ENCODE measurements around the gene CDH4. TPM values are rescaled to one million over a fixed set of nuclear protein-coding genes. Genes with fewer than 3 reads are reported as not detected.

CDH4 gene
- total and polyA plus RNA-seq, 9 of the 15 experiments (the other 6 are each of a cell fraction or from before 2014, with no cell fraction given) = 0.04 TPM; not detected in 8

GRCh38 chr20:61923371-61924166, 671.5 kb downstream of the CDH4 start:
- intact Hi-C loops (cut with micrococcal nuclease) (no loop called here), in situ Hi-C loops (cut with MboI) (no loop called here)
- Histone ChIP-seq H3K9me1 (ENCODE audit: control insufficient read depth, insufficient read depth, low read length) (no peaks in the 10 kb centered on the region), H3K4me2 (ENCODE audit: insufficient read depth, low read length) (no peak overlapping the region; the same call in 1 of the 2 replicates), H3K27me3 (ENCODE audit: control insufficient read depth in 2 of 2, insufficient read depth in 2 of 2, low read length in 2 of 2) (peaks cover 24 to 76% of the 10 kb centered on the region in 2 experiments), H3K9me3 (replicated peaks; ENCODE audit: control insufficient read depth, insufficient read depth, low read depth, low read length) (peaks cover 6% of the 10 kb centered on the region; the same call in 1 of the 2 replicates), H3K9ac (ENCODE audit: insufficient read depth in 1 of 2, low read depth in 2 of 2, low read length in 2 of 2) (no peak overlapping the region; a peak in 1 of 4 replicates), H3K4me3 (no peak overlapping the region), H3K4me1 (replicated peaks in 1 of 2; ENCODE audit: control insufficient read depth in 2 of 2, insufficient read depth in 2 of 2, low read length in 2 of 2) (peaks cover 6 to 44% of the 10 kb centered on the region in 2 experiments; a peak in 4 of 5 replicates), H3K36me3 (ENCODE audit: control insufficient read depth, insufficient read depth, low read length) (no peaks in the 10 kb centered on the region; the same call in 2 of the 3 replicates), H3K27ac (ENCODE audit: extremely low read depth, low read depth, low read length) (no peak overlapping the region), H4K20me1 (replicated peaks; ENCODE audit: control insufficient read depth, insufficient read depth, low read length) (peaks cover 4% of the 10 kb centered on the region; the same call in 1 of the 2 replicates), H2AFZ (ENCODE audit: low read depth, low read length) (no peak overlapping the region), H3K79me2 (ENCODE audit: control insufficient read depth, insufficient read depth, low read length) (no peaks in the 10 kb centered on the region)
- 2% methylated on average over 25 of the region's 28 CpGs for whole genome bisulfite sequencing (ENCODE audit: insufficient coverage, low coverage, missing lambda C conversion rate)
- ChIA-PET CTCF (ENCODE audit: low intra/inter-chr PET ratio) (no interaction called here), POLR2A (interaction anchor here (0.6 to 0.7 kb wide), 2 partner anchors 31 to 379 kb away, joined by 3 read pairs; no protein-coding TSS in a partner anchor)
- no peak for FAIRE-seq
- BruUV-seq (replicated peaks) = no TSS peak
- ATAC-seq = peak; percentile 54
- no peak for DNase-seq (ENCODE audit: extremely low read depth in 1 of 4, low spot score in 3 of 4)
- no peak for TF ChIP-seq HDAC6 (IDR thresholded peaks at IDR 0.05; ENCODE audit: low read depth, low read length)
- TF ChIP-seq POU5F1 (IDR thresholded peaks at IDR 0.05; ENCODE audit: borderline replicate concordance, low read depth, low read length, partially characterized antibody) = no peak
- no peak for TF ChIP-seq GABPB2 (CRISPR knock-in tag; conservative IDR thresholded peaks at IDR 0.05)
- TF ChIP-seq SLC30A9 (CRISPR knock-in tag; IDR thresholded peaks at IDR 0.05) = no peak
- no peak for TF ChIP-seq ZNF695 (CRISPR knock-in tag; IDR thresholded peaks at IDR 0.05)
- no peak for TF ChIP-seq RBBP5 (IDR thresholded peaks at IDR 0.05; ENCODE audit: borderline replicate concordance, insufficient read depth, low read length, poor library complexity, severe bottlenecking)
- no peak for TF ChIP-seq GATAD2A (IDR thresholded peaks at IDR 0.05)
- TF ChIP-seq HINFP (tag; conservative IDR thresholded peaks at IDR 0.05; ENCODE audit: low read depth) = no peak
- TF ChIP-seq ATF4 (CRISPR knock-in tag; IDR thresholded peaks at IDR 0.05) = no peak
- no peak for TF ChIP-seq ZNF699 (CRISPR knock-in tag; IDR thresholded peaks at IDR 0.05; ENCODE audit: insufficient replicate concordance)
- no peak for TF ChIP-seq ARID3A (IDR thresholded peaks at IDR 0.05; ENCODE audit: borderline replicate concordance, low read depth, low read length)
- TF ChIP-seq ZNF583 (CRISPR knock-in tag; IDR thresholded peaks at IDR 0.05) = no peak
- no peak for TF ChIP-seq HNRNPL (IDR thresholded peaks at IDR 0.05; ENCODE audit: low read depth, low read length)
- no peak for TF ChIP-seq ZNF175 (CRISPR knock-in tag; IDR thresholded peaks at IDR 0.05; ENCODE audit: low read depth)
- TF ChIP-seq ARHGAP35 (IDR thresholded peaks at IDR 0.05; ENCODE audit: partially characterized antibody) = no peak
- no peak for TF ChIP-seq BDP1 (IDR thresholded peaks at IDR 0.05; ENCODE audit: insufficient read depth, insufficient read length)
